GM12801 (cell line): Measurements from ENCODE around the gene BASP1.

Experiments
- CTCF ChIP-seq: IDR thresholded peaks from one replicate; pipeline ENCODE4 v1.5.1; 2011; ENCODE audit warnings: control low read depth; ENCODE audit not compliant: insufficient read length; ENCODE audit errors: extremely low read depth

Gene BASP1

GRCh38 chr5:17243287-17244063 lies 26.0 kb downstream of the BASP1 start:
- no peak for TF ChIP-seq CTCF

- TF ChIP-seq CTCF, result no peak
Measured at GRCh38 chr5:17249029-17249634, 31.7 kb downstream of the BASP1 start.

GRCh38 chr5:17252543-17252942 lies 35.1 kb downstream of the BASP1 start:
- TF ChIP-seq CTCF, result no peak

- no peak for TF ChIP-seq CTCF
Measured at GRCh38 chr5:17255471-17256021, 38.1 kb downstream of the BASP1 start.

- no peak for TF ChIP-seq CTCF
Measured at GRCh38 chr5:17256171-17256570, 38.7 kb downstream of the BASP1 start.

GRCh38 chr5:17256839-17257238 lies 39.4 kb downstream of the BASP1 start:
- no peak for TF ChIP-seq CTCF

GRCh38 chr5:17257705-17258273 lies 40.4 kb downstream of the BASP1 start:
- no peak for TF ChIP-seq CTCF
